ENCODE results near the gene NECAP2. TPM values are rescaled to one million over a fixed set of nuclear protein-coding genes. Genes with fewer than 3 reads are reported as not detected.

Gene NECAP2
- total and polyA plus RNA-seq, 9 donors: 36.2 to 60.4 (median 51.9) TPM

DNA sequence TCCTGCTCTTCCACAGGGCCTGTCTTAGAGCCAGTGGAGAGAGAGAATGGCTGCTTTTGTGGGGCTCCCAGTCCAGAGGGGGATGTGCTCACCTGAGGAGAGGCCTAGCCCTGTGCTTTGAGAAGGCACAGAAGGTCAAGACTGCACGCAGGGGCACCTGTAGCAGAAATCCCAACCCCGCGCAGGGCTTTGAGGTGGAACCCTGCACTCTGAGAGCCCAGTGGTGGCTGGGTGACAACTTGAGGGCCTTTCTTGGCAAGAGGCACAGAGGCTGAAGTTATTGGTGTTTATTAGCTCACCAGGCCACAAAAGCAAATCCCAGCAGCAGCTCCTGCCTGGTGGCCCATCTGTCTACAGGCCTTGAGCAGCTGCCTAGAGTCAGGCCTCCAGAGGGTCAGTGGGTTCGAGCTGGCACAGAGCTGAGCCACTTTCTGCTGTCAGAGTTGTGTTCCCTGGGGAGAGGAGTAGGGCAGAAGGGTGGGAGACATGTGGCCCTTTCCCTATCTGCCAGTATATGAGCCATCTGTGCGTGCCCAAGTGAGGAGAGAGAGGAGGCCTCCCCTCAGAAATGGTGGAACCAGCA, 42.1 kb upstream of the NECAP2 start:
- DNase-seq: no peak
- Histone ChIP-seq H3K4me3 (no peak overlapping the region), H3K9me3 (no peaks in the 10 kb centered on the region), H3K4me1 (ENCODE audit: insufficient read depth) (peaks cover 1% of the 10 kb centered on the region), H3K36me3 (no peaks in the 10 kb centered on the region), H3K27ac (no peak overlapping the region), H3K27me3 (no peaks in the 10 kb centered on the region)
- WGBS, 3 donors: 89 to 95% (median 90%) methylated on average over 5 of the region's 5 CpGs
- no peak for TF ChIP-seq POLR2A (IDR thresholded peaks at IDR 0.05)
- TF ChIP-seq CTCF (IDR thresholded peaks at IDR 0.05): no peak
- TF ChIP-seq EP300 (IDR thresholded peaks at IDR 0.05): no peak
- intact Hi-C loops (cut with DNase I): no loop called here

DNA sequence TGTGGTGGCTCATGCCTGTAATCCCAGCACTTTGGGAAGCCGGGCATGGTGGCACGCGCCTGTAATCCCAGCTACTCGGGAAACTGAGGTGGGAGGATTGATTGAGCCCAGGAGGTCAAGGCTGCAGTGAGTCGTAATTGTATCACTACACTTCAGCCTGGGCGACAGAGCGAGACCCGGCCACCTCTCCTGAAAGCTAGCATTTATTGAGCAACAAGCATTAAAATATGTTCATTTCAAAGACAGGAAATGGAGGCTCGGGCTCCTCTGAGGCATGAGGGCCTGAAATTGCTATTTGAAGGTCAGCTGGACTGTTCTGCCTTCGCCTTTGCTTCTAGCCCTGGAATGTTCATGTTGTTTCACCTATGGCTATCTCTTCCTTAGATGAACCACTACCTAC, 37.8 kb upstream of the NECAP2 start:
- Histone ChIP-seq H3K27ac (no peak overlapping the region), H3K27me3 (no peaks in the 10 kb centered on the region), H3K36me3 (no peaks in the 10 kb centered on the region), H3K4me3 (no peak overlapping the region), H3K4me1 (ENCODE audit: insufficient read depth) (no peaks in the 10 kb centered on the region), H3K9me3 (no peaks in the 10 kb centered on the region)
- 61 to 69% (median 64%) methylated on average over 10 of the region's 10 CpGs for WGBS, 3 donors
- TF ChIP-seq EP300 (IDR thresholded peaks at IDR 0.05) (no peak), POLR2A (IDR thresholded peaks at IDR 0.05) (no peak), CTCF (IDR thresholded peaks at IDR 0.05) (no peak)
- intact Hi-C loops (cut with DNase I): no loop called here
- DNase-seq: no peak

- no peaks in the 10 kb centered on the region for H3K36me3 ChIP-seq
- H3K4me1 ChIP-seq (ENCODE audit: insufficient read depth): no peaks in the 10 kb centered on the region
- 58 to 72% (median 63%) methylated on average over 5 of the region's 5 CpGs for WGBS, 3 donors
Measured at GRCh38 chr1:16405441-16405840, 35.1 kb upstream of the NECAP2 start.

GRCh38 chr1:16406868-16407267, 33.7 kb upstream of the NECAP2 start:
- no peaks in the 10 kb centered on the region for H3K27me3 ChIP-seq
- TF ChIP-seq CTCF (IDR thresholded peaks at IDR 0.05) (no peak), POLR2A (IDR thresholded peaks at IDR 0.05) (no peak), EP300 (IDR thresholded peaks at IDR 0.05) (no peak)
- H3K27ac ChIP-seq: no peak overlapping the region
- no peaks in the 10 kb centered on the region for H3K36me3 ChIP-seq
- no peaks in the 10 kb centered on the region for H3K9me3 ChIP-seq
- no peak overlapping the region for H3K4me3 ChIP-seq
- intact Hi-C loops (cut with DNase I): no loop called here
- H3K4me1 ChIP-seq (ENCODE audit: insufficient read depth): no peaks in the 10 kb centered on the region
- DNase-seq: no peak
- 83 to 88% (median 86%) methylated on average over 9 of the region's 9 CpGs for WGBS, 3 donors

More at GRCh38 chr1:16405441-16405840, 35.1 kb upstream of the NECAP2 start:
- intact Hi-C loops (cut with DNase I): no loop called here
- no peak for DNase-seq
- Histone ChIP-seq H3K4me3 (no peak overlapping the region), H3K27me3 (no peaks in the 10 kb centered on the region), H3K9me3 (no peaks in the 10 kb centered on the region), H3K27ac (no peak overlapping the region)
- TF ChIP-seq POLR2A (IDR thresholded peaks at IDR 0.05) (no peak), CTCF (IDR thresholded peaks at IDR 0.05) (no peak)

Data from ovary (tissue), 9 donors.